Mucosa of gallbladder (tissue), 1 donor: ENCODE data around the gene ZNF500. TPM values are rescaled to one million over a fixed set of nuclear protein-coding genes. Genes with fewer than 3 reads are reported as not detected.
"Not testable (repeated sequence)": the region's sequence is repeated elsewhere in the genome, so short reads cannot be mapped to it uniquely, and the experiment has no call there.

ENCODE experiments used
- DNase-seq: peaks from one replicate; pipeline ENCODE4 v3.0.0-alpha.2; 2020; ENCODE audit warnings: low spot score
- total RNA-seq: library from RNA; stranded (reverse); gene quantifications from one replicate; pipeline ENCODE4 v1.2.1, GENCODE V29; 2021
- donor health status: DM: no; HTN: no; CAD: no.

Gene ZNF500
- total RNA-seq, 1 donor from 2014 or later, result 23.4 TPM

DNA sequence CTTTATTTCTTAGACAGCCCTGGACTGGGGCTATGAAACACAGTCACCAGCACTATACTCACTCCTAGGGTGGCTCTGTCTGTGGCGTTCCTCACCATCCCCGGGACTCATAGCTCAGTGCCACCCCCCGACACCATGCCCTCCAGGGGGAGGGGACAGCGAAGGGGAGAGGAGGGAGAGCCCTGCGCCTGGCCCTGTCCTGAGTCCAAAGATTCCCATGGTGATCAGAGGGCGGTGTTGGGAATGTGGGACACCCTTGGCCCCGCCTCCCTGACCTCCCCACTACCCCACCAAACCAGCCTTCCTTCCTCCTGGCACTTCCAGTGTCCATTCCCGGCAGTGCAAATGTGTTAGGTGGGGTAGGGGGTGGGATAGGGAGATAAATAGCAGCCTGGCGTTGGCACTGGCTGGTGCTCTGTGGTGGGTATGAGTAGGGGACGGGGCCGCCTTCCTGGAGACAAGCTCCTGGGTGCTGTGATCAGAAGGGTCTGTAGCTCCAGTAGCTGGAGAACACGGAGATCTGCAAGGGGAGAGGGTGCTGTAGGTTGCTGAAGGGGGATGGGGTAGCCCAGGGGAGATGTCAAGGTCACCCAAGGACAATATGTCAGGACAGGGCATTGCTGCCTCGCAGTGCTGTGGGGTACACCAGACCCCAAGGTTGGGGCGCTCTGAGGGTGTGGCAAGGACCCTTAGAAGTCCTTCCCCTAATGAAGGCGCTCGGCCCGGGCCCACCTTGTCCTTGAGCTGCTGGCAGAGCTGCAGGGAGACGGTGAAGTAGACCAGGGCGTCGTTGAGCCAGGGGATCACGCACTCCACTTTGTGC is 30.2 kb upstream of the ZNF500 start:
- DNase-seq, result peak; percentile 11

GRCh38 chr16:4795828-4796572 is 29.0 kb upstream of the ZNF500 start:
- no peak for DNase-seq

DNA sequence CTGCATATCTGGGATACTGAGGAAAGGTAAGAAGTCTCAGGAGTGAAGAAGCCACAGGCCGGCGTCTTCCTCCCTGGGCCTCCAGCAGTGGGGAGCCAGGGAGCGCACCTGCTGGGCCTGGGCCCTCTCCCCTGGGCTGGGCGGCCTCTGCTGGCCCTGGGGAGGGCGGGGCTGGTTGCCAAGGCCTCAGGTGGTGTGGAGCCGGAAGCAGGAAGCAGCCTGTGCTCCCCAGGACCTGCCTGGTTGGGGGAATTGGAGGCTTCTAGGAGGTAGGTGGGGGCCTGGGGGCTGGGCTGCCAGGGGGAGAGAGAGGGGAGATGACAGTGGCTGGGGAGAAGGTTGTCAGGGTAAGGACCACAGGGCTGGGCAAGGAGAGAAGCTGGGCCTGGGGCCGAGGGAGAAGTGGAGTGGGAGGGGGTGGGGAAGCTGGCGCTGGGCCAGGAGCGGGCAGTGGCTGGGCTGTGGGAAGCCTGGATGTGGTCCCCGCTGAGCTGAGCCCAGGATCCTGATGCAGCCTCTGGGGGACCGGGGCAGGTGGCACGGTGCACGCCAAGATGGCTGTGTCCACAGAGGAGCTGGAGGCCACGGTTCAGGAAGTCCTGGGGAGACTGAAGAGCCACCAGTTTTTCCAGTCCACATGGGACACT is 28.3 kb upstream of the ZNF500 start, which contains the start of gene SMIM22:
Gene SMIM22 (plus strand): TSS at position 189 of the 647 bp plus-strand sequence. CDS start 366 bp downstream, at position 555.
- DNase-seq, result peak; percentile 62

DNA sequence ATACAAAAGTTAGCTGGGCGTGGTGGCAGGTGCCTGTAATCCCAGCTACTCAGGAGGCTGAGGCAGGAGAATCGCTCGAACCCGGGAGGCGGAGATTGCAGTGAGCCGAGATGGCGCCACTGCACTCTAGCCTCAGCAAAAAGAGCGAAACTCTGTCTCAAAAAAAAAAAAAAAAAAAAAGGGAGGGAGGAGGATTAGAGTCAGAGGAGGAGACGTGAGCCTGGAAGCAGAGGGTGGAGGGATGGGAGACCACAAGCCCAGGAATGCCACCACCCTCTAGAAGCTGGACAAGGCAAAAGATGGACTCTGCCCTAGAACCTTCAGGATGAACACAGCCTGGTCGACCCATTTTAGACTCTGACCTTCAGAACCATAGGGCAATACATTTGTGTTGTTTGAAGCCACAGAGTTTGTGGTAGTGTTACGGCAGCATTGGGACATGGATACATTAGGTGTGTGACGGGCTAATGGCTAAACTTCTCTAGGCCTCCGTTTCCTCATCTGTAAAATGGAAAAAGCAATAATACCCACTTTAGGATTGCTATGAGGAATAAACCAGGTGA is 26.1 kb upstream of the ZNF500 start:
- no peak for DNase-seq

- no peak for DNase-seq
Measured at GRCh38 chr16:4790871-4791270, 23.9 kb upstream of the ZNF500 start.

DNA sequence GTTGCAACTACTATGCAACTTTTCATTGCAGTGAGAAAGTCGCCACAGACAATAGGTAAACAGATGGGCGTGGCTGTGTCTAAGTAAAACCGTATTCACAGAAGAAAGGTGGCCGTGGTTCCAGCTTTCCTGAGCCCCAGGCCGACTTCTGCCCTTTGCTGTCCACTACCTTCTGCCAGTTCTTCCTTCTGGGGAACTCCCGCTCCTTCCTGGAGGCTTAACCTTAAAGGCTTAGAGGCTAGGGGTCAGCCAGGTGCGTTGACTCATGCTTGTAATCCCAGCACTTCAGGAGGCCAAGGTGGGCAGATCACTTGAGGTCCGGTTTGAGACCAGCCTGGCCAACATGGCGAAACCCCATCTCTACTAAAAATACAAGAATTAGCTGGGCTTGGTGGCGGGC is 23.3 kb upstream of the ZNF500 start:
- DNase-seq, result no peak

GRCh38 chr16:4788910-4789309 is 21.9 kb upstream of the ZNF500 start:
- DNase-seq, result no peak

DNA sequence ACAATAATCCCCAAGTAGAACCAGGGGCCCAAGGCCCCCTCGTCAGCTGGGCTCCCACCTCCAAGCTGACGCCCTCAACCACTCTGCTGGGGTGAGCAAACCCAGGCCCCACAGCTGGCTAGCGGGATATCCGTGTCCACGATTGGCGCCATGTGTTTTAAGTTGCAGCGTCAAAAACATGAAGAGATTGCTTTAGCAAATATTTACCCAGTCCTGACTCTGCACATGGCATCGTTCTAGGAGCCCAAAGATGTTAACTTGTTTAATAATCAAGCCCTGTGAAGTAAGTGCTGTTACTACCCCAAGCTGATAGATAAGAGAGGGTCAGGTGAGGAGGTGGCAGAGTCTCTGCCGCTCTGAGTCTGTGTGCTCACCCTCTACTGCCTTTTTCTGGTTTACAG is 21.5 kb upstream of the ZNF500 start:
- no peak for DNase-seq

DNA sequence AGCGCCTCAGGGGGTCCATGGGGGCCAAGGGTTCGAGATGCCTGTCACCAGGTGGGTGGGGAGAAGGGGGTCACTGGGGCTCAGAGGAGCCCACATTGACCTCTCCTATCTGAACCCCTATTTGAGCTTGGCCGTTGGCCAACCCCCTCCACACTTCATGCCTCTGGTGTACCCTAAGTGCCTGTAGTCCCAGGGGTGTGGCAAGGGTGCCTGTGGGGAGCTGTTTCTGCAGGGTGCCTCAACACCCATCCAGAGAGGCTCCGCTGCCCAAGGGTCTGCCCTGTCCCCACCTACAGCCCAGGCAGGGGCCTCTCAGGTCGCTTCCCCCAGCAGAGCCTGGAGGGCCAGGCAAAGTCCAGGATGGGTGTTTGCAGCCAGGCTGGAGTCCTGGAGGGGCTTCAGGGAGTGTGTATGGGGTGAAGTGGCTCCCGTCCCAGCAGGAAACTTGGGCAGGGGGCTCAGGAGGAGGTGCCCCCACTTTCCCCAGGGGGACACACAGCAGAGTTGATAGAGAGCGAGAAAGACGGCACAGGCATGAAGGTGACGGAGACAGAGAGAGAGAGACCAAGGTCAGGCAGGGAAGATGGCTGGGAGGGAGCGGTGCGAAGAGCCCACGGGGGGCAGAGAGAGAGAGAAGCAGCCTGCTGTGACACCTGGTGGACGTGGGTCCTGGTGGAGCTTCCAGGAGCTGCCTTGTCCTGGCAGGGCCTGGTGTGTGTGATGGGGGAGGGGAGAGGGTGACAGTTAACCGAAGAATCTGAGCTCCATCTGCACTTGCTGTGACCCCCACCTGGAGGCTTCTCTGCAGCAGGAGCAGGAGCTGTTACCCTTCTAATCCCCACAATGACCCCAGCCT is 20.9 kb upstream of the ZNF500 start, which contains the start of gene SEPTIN12:
Gene SEPTIN12 (minus strand): TSS at position 719 of the 856 bp plus-strand sequence. CDS start 700 bp downstream, at position 19.
- DNase-seq, result no peak

GRCh38 chr16:4787068-4787467 is 20.1 kb upstream of the ZNF500 start:
- DNase-seq, result no peak

GRCh38 chr16:4785758-4786433 is 18.9 kb upstream of the ZNF500 start:
- no peak for DNase-seq

GRCh38 chr16:4784444-4784987 is 17.6 kb upstream of the ZNF500 start:
- DNase-seq, result not testable (repeated sequence)

- DNase-seq, result no peak
Measured at GRCh38 chr16:4783951-4784336, 17.0 kb upstream of the ZNF500 start.

DNA sequence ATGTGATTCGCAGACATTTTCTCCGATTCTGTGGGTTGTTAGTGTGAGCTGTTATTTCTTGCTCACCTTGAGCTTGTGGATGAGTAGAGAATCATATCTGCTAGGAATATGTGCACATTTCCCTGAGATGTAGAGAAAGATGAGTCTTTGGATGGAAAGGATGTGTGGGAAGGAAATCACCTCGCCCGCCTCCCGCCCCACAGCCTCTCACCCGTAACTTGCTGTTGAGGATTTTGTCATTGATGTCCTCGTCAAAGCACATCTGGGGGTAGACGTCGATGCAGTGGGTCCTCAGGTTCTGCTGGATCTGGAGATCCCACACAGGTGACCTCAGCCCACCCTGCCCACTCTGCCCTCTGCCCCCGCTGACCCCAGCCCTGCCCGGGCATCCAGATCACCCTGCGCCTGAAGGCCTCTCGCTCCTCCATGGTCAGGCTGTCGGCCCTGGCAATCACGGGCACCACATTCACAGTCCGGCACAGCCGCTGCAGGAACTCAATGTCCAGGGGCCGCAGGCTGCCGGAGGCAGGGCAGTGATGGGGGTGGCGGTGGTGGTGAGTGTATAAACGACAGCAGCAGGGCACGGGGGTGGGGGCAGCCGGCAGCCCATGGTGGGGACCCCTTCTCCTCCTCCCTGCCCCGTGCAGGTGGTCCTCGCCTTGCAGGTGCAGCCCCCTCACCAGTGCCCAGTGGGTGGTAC is 16.4 kb upstream of the ZNF500 start:
- no peak for DNase-seq

DNA sequence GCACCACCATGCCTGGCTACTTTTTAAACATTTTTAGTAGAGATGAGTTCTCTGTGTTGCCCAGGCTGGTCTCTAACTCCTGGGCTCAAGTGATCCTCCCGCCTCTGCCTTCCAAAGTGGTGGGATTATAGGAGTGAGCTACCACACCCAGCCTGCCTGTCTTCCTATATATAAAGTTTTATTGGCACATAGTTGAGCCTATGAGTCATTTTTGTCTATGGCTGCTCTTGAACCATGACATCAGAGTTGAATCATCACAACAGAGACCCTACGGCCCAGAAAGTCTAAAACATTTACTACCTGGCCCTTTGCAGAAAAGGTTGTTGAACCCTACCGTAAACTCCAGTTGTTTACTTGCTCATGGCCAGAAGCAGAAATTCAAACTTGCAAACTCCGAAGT is 13.3 kb upstream of the ZNF500 start:
- no peak for DNase-seq

- DNase-seq, result no peak
Measured at GRCh38 chr16:4778050-4778392, 11.1 kb upstream of the ZNF500 start.

GRCh38 chr16:4777339-4778049 is 10.5 kb upstream of the ZNF500 start:
- DNase-seq, result no peak

DNA sequence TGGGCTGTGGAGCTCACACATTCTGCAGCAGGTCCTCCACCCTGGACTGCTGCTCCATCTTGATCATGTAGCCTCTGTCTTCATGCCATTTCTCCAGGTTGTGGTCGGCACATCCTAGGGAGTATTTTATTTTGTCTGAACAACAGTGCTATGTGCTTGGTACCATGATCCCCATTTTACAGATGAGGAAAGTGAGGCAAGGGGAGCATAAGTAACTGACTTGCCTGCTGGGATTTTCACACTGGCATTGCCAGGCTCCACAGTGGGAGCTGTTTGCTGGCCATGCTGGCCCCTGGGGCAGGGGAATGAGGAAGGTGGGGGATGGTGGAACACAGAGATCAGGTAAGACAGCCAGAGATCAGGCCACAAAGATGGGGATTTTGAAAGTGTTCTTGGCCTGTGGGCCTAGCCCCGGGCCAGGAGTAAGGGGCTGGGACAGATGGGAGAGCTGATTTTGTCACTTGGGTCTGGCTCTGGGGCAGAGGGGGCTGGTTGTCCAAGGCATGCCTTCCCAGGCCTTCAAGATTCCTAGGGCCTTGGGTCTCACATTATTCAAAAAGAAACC is 9.3 kb upstream of the ZNF500 start:
- DNase-seq, result no peak

DNA sequence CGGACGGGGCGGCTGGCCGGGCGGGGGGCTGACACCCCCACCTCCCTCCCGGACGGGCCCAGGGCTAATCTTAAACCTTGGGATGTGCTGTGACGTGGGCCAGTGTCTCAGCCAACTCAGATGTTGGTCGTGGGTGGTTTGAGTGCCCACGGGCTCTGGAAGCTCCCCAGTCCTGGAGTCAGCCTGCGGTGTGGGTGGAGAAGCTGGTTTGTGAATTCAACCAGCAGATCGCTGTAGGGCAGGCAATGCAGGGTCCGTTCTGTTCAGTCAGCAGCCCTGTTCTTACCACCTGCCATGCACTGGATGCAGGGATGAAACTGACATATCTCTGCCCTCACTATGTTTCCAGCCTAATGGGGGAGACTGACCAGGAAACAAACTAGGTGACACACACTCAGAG is 8.0 kb upstream of the ZNF500 start:
- no peak for DNase-seq
